ENCODE measurements around the gene UNC79.

GRCh38 chr14:93431036-93431670, 414 bp downstream of the UNC79 start:
- TF ChIP-seq EP300 (IDR thresholded peaks at IDR 0.05) (no peak), POLR2AphosphoS5 (IDR thresholded peaks at IDR 0.05) (no peak), POLR2A (IDR thresholded peaks at IDR 0.05) (no peak)
- TF ChIP-seq, protein P1, sequence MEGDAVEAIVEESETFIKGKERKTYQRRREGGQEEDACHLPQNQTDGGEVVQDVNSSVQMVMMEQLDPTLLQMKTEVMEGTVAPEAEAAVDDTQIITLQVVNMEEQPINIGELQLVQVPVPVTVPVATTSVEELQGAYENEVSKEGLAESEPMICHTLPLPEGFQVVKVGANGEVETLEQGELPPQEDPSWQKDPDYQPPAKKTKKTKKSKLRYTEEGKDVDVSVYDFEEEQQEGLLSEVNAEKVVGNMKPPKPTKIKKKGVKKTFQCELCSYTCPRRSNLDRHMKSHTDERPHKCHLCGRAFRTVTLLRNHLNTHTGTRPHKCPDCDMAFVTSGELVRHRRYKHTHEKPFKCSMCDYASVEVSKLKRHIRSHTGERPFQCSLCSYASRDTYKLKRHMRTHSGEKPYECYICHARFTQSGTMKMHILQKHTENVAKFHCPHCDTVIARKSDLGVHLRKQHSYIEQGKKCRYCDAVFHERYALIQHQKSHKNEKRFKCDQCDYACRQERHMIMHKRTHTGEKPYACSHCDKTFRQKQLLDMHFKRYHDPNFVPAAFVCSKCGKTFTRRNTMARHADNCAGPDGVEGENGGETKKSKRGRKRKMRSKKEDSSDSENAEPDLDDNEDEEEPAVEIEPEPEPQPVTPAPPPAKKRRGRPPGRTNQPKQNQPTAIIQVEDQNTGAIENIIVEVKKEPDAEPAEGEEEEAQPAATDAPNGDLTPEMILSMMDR (IDR thresholded peaks at IDR 0.05), result no peak
